GM19240 (cell line): Measurements from ENCODE around the gene DNM3.

Experiments used
- DNase-seq: peaks from one replicate; pipeline ENCODE4 v3.0.0; 2011; ENCODE audit warnings: low spot score; ENCODE audit not compliant: insufficient read length

DNM3 gene

GRCh38 chr1:172139196-172139595 is 297.9 kb downstream of the DNM3 start:
- no peak for DNase-seq

GRCh38 chr1:172140072-172140471 is 298.8 kb downstream of the DNM3 start:
- no peak for DNase-seq

DNA sequence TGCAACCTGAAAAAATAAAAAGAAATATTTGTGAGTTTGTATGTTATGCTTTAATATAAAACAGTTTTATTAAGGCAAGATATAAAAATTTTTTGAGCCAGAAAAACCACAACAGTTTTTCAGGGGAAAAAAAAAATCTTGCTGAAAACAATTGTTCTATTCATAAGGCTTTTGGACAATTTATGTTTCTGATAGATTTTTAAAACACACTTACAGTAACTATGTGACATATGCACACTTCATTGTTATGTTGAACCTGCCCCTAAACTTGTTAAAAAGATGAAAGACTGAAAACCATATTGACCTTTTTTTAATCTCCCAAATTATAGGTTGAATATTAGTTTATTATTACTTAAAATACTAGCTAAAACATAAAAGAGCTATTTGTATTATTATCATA is 299.3 kb downstream of the DNM3 start:
- DNase-seq: no peak

GRCh38 chr1:172141341-172141881 is 300.1 kb downstream of the DNM3 start:
- no peak for DNase-seq

DNA sequence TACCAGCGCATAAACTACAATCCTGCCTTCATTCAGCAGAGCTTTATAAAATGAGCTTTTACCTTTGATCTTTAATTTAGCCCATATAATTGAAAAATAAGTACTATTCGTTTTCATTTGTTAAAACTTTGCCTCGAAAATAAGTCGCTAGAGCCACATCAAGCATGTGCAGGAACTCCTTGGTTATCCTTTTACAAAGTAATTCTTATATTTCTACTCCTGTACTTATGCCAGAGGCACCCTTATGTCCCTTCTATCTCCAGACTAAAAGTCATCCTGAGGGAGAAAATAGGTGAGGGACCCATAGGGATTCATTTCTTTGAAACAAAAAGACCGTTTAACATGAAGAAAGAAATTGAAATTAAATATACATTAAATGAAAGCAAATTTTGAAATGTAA is 301.0 kb downstream of the DNM3 start:
- DNase-seq: no peak

DNA sequence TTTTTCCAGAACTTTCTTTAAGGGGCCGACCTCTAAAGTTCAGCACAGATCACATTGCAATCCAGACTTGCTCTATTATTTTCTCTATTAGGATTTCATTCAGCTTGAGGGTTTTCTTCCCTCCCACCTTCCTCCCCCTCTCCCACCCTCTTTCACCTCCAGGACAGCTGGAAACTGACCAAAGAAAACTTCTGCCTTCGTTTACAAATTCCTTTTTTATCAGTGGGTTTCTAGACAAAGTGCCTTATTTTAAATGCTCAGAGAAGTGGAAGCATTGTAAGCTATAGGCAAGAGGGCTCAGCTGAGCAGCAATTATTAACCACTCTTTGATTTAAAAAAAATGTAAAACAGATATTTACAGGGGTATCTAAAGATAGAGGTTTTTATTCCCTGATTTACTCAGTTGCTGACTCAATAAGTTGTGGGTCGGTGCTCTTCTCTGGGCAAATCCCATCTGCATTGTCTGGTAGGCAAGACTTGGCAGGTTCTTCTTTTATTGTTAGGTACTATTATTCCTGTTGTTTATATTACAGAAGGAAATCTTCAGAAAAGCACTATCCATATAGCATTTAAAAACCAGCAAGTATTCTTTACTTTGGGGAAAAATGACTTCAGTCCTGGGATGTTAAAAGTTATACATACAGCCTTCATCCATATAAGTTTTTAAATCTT is 302.2 kb downstream of the DNM3 start:
- no peak for DNase-seq

DNA sequence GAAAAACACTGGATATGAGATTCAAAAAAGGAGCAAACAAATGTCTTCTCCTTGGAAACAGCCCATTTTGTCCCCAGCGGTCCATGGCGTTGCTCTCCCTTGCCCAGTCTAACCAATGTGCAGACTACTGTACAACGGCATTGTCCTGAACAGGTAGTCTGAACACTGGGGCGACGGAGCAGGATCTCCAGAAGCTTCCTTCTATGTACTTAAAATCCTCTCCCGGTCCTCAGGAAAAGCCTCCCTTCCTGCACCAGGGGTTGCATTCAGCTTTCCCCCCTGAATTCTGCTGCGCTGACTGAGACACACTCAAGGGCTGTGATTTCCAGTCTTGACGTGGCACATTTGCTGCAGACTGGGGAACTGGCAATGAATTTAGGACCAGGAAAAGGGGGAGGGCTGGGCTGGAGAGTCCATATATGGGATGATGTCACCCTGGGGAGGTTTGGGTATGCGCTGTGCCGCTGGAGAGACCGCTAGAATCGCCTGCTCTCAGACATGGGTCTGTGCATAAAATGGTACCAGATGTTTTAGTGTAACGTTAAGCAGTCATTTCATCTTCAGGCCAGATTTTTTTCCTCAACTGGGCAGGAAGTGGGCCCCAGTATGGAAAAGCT is 303.3 kb downstream of the DNM3 start:
- no peak for DNase-seq

DNA sequence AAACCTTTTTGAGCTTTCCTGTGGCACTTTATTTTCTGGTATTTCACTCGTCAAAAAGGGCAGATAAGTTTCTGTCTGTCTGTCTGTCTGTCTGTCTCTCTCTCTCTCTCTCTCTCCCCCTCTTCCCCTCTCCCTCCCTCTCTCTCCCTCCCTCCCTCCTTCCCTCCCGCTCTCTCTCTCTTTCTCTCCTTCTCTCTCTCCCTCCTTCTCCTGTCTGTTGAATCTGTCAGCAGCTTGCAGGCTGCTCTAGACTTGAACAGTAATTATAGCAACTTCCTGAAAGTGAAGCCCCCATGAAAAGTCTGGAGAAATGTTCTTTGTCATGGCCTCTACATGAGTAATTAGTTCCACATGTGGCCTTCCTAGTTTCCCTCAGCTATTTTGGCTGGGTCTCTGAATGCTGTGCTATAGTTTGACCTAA is 303.9 kb downstream of the DNM3 start:
- DNase-seq: no peak

DNA sequence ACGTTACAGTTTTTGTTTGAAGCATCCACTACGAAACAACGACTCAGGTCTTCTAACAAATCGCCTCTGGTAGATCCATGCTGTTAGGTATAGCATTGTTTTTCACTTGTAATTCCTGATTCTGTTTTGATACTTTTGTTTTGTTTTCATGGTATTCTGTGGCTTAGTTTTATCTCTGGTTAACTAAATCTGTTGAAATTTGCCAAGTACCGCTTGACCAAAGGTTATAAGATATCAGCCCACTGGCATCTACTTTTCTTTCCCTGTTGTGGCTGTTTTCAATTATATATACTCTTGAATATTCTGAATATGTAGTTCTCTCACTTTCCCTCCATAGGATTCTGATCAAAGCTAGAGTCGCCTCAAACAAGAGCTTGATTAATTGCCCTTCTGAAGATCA is 304.4 kb downstream of the DNM3 start:
- DNase-seq: no peak

- DNase-seq: no peak
These were observed 305.0 kb downstream of the DNM3 start for GRCh38 chr1:172146141-172146850.

- DNase-seq: no peak
These were observed 306.2 kb downstream of the DNM3 start for GRCh38 chr1:172147541-172147940.

DNA sequence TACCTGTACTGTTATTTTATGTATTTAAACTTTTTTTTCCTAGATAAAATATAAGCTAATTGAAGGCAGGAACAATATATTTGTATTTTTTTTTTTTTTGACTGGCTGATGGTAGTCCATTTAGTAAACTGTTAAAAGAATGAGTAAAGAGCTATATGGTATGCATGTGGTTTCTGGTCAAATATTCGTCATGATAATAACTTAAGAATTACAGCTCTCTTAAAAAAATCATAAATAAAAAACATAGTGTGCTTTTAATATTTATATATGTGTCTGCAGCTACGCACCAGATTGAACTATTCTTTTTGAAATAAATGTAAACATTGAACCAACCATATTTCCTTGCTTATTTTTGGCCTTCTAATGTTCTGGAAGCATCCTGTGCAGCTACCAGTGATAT is 306.9 kb downstream of the DNM3 start:
- DNase-seq: no peak

- no peak for DNase-seq
These were observed 307.4 kb downstream of the DNM3 start for GRCh38 chr1:172148707-172149106.

DNA sequence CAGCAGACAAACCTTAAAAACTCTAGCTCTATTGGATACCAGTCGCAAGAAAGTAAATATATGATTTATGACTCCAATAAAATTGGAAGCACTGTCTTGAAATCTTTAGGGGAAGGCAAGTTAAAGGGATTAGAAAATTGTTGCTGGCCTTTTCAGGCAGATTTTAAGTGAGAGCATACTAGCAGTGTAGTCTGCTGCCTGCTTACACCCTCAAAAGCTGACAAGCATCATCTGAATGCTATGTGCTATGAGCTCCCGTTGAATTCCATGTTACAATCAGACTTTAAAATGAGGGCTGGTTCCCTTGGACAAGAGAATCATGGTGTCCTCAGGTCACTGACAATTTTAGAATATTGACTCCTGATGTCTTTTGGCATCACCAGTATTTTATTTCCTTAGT is 308.0 kb downstream of the DNM3 start:
- no peak for DNase-seq

GRCh38 chr1:172154551-172154950 is 313.3 kb downstream of the DNM3 start:
- DNase-seq: peak; percentile 7

- no peak for DNase-seq
These were observed 314.5 kb downstream of the DNM3 start for GRCh38 chr1:172155766-172156165.

DNA sequence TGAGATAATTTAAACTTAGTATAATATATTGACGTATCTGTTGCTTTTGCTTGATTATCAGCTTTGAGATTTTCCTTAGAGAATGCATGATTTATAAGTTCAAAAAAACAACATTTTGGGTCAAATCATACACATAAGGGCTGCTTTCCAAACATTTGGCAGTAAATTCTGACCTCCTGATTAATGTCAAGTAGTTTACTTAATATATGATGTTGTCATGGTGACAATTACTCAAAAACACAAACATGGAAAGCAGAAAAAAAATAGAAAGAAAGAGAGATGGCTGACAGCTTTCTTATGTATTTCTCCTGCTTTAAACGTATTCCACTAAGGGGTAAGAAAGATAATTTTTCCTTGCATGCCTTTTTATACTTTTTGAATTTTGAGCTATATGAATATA is 320.9 kb downstream of the DNM3 start:
- DNase-seq: no peak

DNA sequence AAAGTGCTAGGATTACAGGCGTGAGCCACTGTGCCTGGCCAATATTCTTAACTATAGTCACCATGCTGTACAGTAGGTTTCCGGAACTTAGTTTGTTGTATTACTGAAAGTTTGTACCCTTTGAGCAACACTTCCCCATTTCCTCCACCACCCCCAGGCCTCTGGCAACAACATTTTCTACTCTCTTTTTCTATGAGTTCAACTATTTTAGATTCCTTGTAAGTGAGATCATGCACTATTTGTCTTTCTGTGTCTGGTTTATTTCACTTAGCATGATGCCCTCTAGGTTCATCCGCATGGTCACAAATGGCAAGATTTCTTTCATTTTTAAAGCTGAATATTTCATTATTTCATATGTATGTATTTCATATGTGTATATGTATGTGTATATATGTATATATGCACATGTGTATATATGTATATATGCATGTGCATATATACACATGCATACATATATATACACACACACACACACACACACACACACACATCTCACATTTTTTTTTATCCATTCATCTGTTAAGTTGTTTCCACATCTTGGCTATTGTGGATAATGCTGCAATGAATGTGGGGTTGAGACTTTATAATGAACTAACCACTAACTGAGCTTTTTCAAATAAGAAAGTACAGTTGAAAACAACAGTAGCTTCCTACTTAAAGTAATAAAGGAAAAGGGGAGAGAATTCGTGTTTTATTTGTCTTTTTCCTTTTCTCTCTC is 322.4 kb downstream of the DNM3 start:
- no peak for DNase-seq

DNA sequence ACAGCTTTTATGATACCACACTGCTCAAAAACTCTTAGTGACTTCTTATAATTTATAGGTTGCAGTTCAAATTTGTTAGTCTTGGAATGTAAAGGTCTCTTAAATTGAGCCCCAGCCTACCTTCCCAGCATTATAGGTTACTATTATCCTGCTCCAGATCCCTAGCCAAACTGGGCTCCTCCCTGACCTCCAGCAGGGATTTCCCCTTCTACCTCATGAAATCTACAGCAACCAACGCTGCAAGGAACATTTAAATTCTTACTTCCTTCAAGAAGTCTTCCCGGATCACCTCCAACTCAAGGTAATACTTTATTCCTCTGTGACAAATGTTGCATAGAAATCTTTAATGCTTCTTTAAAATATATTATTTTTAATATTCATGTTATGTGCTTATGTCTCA is 324.1 kb downstream of the DNM3 start:
- DNase-seq: no peak

- no peak for DNase-seq
These were observed 326.7 kb downstream of the DNM3 start for GRCh38 chr1:172167796-172168596.

DNA sequence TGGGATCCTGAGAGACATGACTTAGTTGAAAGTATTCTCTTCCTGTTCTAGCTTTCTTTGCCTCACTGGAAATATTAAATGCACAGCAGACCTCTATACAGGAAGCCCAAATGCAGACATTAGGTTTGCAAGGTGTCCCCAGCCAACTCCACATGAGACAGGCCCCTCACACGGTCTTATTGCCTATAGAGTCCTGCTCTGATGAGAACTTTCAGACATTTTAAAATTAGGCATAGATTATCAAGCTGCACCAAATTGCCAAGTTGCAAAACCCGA is 327.2 kb downstream of the DNM3 start:
- DNase-seq: no peak
